GM21786 (cell line): ENCODE measurements around the gene ANO4.
"Not testable (repeated sequence)": the region's sequence is repeated elsewhere in the genome, so short reads cannot be mapped to it uniquely, and the experiment has no call there.

ENCODE experiments used
- ATAC-seq: cut with Tn5 transposase; IDR thresholded peaks from one replicate; pipeline ENCODE4 v1.9.1; 2021; ENCODE audit not compliant: unreplicated experiment

The ANO4 gene

GRCh38 chr12:100867639-100868393 is 73.2 kb downstream of the ANO4 start:
- ATAC-seq, result no peak

GRCh38 chr12:100868487-100868886 is 73.9 kb downstream of the ANO4 start:
- ATAC-seq, result no peak

GRCh38 chr12:100871195-100871734 is 76.7 kb downstream of the ANO4 start:
- ATAC-seq, result no peak

- ATAC-seq, result no peak
These were observed 80.6 kb downstream of the ANO4 start for GRCh38 chr12:100875156-100875555.

- no peak for ATAC-seq
These were observed 81.2 kb downstream of the ANO4 start for GRCh38 chr12:100875771-100876170.

- no peak for ATAC-seq
These were observed 83.2 kb downstream of the ANO4 start for GRCh38 chr12:100877776-100878175.

- no peak for ATAC-seq
These were observed 100.6 kb downstream of the ANO4 start for GRCh38 chr12:100895192-100895591.

GRCh38 chr12:100896192-100896591 is 101.6 kb downstream of the ANO4 start:
- ATAC-seq, result no peak

- no peak for ATAC-seq
These were observed 102.7 kb downstream of the ANO4 start for GRCh38 chr12:100897240-100897639.

- ATAC-seq, result no peak
These were observed 104.7 kb downstream of the ANO4 start for GRCh38 chr12:100899301-100899700.

GRCh38 chr12:100900808-100901207 is 106.2 kb downstream of the ANO4 start:
- no peak for ATAC-seq

- ATAC-seq, result no peak
These were observed 106.7 kb downstream of the ANO4 start for GRCh38 chr12:100901266-100901665.

- no peak for ATAC-seq
These were observed 109.7 kb downstream of the ANO4 start for GRCh38 chr12:100904270-100904669.

GRCh38 chr12:100908501-100908900 is 113.9 kb downstream of the ANO4 start:
- no peak for ATAC-seq

GRCh38 chr12:100913872-100914592 is 119.5 kb downstream of the ANO4 start:
- no peak for ATAC-seq

GRCh38 chr12:100919116-100919515 is 124.5 kb downstream of the ANO4 start:
- no peak for ATAC-seq

- ATAC-seq, result no peak
These were observed 125.9 kb downstream of the ANO4 start for GRCh38 chr12:100920493-100920892.

- no peak for ATAC-seq
These were observed 132.2 kb downstream of the ANO4 start for GRCh38 chr12:100926669-100927248.

- no peak for ATAC-seq
These were observed 133.2 kb downstream of the ANO4 start for GRCh38 chr12:100927826-100928225.

- ATAC-seq, result no peak
These were observed 138.0 kb downstream of the ANO4 start for GRCh38 chr12:100932571-100932970.

- ATAC-seq, result not testable (repeated sequence)
These were observed 139.0 kb downstream of the ANO4 start for GRCh38 chr12:100933531-100933930.

GRCh38 chr12:100935929-100936328 is 141.4 kb downstream of the ANO4 start:
- no peak for ATAC-seq
